HG03469 (cell line): Measurements from ENCODE around the gene HTRA3.

Experiments
- ATAC-seq: cut with Tn5 transposase; IDR thresholded peaks from one replicate; pipeline ENCODE4 v1.9.1; 2021; ENCODE audit warnings: mild to moderate bottlenecking, moderate library complexity, moderate number of reproducible peaks; ENCODE audit not compliant: unreplicated experiment

The HTRA3 gene

DNA sequence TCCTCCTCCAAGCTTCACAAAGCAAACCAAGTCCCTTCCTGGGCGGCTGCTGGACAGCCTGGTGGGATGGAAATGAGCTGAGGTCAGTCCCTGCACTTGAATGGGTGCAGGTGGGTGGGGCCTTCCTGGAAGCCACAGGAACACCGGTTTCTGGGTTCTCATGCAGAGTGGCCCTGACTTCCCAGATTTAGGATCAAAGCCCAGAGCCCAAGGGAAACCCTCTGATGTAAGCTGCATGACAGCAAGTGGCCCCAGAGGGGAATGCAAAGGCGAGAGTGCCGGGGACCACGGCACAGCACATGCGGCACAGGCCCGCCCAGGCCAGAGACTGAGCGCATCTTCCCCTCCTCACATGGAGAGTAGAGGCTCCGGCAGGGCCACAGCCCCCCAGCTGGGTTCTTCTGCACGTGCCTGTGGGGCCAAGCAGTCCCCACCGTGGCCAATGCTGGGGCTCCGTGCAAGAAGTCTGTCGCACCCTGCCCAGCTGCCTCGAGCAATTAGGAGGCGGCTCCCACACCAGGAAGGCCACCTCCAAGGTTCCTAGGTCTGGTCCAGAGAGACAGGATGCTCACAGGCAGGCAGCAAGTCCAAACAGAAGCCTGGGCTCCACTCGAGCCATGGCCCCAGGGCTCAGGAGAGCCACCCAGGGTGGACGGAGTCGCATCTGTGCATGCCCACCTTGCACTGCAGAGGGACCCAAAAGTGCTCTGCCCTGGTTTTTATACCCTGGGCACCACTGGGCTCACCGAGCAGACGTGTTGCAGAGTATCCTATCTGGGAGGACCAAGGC, 83.0 kb downstream of the HTRA3 start:
- ATAC-seq, result no peak

DNA sequence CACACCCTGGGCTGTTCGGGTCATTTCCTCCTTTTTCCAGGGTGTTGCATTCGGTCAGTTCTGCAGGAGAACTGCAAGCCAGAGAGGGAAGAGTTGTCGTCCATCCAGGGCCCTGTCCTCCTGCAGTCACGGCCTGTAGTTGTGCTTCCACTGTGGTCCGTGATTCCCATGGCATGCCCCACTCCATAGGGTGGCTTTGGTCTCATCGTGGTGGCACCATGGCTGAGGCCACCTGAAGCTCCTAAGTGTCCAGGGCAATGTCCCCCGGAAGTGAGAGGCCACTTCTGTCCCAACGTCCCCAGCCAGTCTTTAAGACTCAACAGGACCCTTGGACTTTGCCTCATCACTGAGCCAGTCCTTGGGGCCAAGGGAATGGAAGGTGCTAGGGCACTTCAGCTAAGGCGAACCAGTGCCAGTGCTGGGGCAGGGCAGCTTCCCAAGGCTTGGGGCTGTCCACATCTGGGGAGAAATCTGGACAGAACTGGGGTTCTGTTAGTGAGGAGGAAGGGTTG, 83.7 kb downstream of the HTRA3 start:
- ATAC-seq, result no peak

DNA sequence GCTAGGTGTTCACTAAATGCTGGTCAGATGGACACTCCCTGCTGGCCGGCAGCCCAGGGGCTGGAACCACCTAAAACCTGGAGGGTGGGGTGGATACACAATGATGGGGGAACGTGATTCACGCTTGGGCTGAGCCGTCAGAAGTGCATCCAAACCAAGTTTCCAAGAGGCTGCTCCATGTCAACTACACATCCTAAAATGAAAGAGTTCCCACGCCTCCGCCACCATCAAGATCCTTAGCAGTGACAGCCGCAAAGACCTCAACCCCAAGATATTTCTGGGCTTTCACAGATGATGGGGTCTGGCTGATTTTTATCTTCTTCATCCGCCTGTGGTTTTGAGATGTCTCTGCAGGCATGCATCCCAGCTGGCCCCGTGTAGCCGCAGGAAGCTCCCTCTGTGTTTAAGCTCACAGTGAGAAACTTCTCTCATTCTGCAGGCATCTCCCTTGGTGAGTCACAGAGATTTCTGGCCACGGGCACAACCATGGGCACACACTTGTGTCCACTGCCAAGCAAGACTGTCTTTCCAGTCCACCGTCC, 84.4 kb downstream of the HTRA3 start:
- no peak for ATAC-seq

- ATAC-seq, result no peak
Measured at GRCh38 chr4:8355306-8355705, 85.8 kb downstream of the HTRA3 start.

DNA sequence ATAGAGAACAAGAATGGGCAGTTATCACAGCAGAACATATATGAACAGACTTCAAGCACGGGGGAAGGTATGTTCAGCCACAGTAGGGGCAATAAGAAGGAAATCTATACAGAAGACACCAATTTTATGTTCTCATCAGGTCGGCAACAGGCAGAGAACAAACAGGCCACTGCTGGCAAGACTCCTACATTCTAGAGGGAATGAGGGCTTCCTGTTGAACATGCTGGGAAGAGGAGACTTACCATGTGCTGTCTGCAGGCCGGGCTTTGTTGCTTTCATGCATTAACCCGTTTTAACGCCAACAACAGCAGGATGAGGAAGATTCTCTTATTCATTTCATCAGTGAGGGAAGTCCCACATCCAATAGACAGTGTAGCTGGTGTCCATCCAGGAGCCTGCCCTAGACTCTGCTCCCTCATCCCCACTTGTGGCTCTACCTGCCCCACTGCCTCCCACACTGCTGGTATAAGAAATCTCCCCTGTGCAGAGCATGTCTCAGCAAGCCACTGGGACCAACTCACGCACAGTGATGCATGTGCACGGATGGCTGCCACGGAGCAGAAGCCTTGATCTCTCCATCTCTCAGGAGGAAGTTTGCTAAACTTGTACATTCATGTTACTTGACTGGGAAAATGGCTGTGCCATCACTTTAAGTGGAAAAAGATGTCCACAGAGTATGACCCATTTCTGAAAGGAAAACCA, 86.5 kb downstream of the HTRA3 start:
- no peak for ATAC-seq
